Smooth muscle cell (in vitro differentiated cells): Measurements from ENCODE around the gene FGF11. TPM values are rescaled to one million over a fixed set of nuclear protein-coding genes. Genes with fewer than 3 reads are reported as not detected.
A peak's percentile ranks its signal among the peaks of the same experiment; 100 is the strongest.
"Not testable (repeated sequence)": the region's sequence is repeated elsewhere in the genome, so short reads cannot be mapped to it uniquely, and the experiment has no call there.

Experiments used
- DNase-seq: peaks from one replicate; lab custom pipeline; 2025; ENCODE audit not compliant: unreplicated experiment; lab: John Stamatoyannopoulos, UW
- H2AFZ ChIP-seq: fragments of 200-600 bp; sonication (generic); 2 replicates; pipeline ENCODE4 v1.6.0; 2016; ENCODE audit warnings: antibody characterized with exemption, low read depth, mild to moderate bottlenecking
- H3F3A ChIP-seq: fragments of 200-600 bp; sonication (generic); 2 replicates; pipeline ENCODE4 v1.6.0; 2017; ENCODE audit warnings: antibody characterized with exemption, low read depth
- H3K27ac ChIP-seq: fragments of 200-600 bp; sonication (generic); 2 replicates; pipeline ENCODE4 v1.5.1; 2016; ENCODE audit warnings: low read depth, mild to moderate bottlenecking
- H3K27me3 ChIP-seq: fragments of 200-600 bp; sonication (generic); 2 replicates; pipeline ENCODE4 v1.6.1; 2016; ENCODE audit warnings: low read depth, mild to moderate bottlenecking
- H3K36me3 ChIP-seq: fragments of 200-600 bp; sonication (generic); 2 replicates; pipeline ENCODE4 v1.5.1; 2016; ENCODE audit warnings: low read depth
- H3K4me1 ChIP-seq: fragments of 200-600 bp; sonication (generic); 2 replicates; pipeline ENCODE4 v1.5.1; 2016; ENCODE audit warnings: low read depth
- H3K4me2 ChIP-seq: fragments of 200-600 bp; sonication (generic); 2 replicates; pipeline ENCODE4 v1.6.0; 2016; ENCODE audit warnings: mild to moderate bottlenecking
- H3K4me3 ChIP-seq: fragments of 200-600 bp; sonication (generic); 2 replicates; pipeline ENCODE4 v1.5.1; 2016; ENCODE audit warnings: mild to moderate bottlenecking
- H3K79me2 ChIP-seq: fragments of 200-600 bp; sonication (generic); 2 replicates; pipeline ENCODE4 v1.6.0; 2016; ENCODE audit warnings: low read depth, mild to moderate bottlenecking
- H3K9ac ChIP-seq: fragments of 200-600 bp; sonication (generic); 2 replicates; pipeline ENCODE4 v1.6.0; 2016; ENCODE audit warnings: low read depth
- H3K9me3 ChIP-seq: fragments of 200-600 bp; sonication (generic); replicated peaks from 2 replicates; pipeline ENCODE4 v1.5.1; 2016; ENCODE audit warnings: low read depth
- H4K20me1 ChIP-seq: fragments of 200-600 bp; sonication (generic); 2 replicates; pipeline ENCODE4 v1.6.0; 2016; ENCODE audit warnings: low read depth
- CTCF ChIP-seq: fragments of 200-600 bp; sonication (generic); IDR thresholded peaks from 2 replicates; pipeline ENCODE4 v1.5.1; 2017; ENCODE audit warnings: borderline replicate concordance, mild to moderate bottlenecking, antibody characterized with exemption; ENCODE audit not compliant: insufficient read depth, poor library complexity, severe bottlenecking
- WGBS: methylation state at CpG from one replicate; pipeline ENCODE4 v1.1.7; 2016; ENCODE audit warnings: low lambda C conversion rate; 5-methylcytosine and 5-hydroxymethylcytosine counted together
- polyA plus RNA-seq: library from polyadenylated mRNA; unstranded; fragments of >200 nt; fragmentation: Nextera tagmentation; extraction: Ambion mirVana; gene quantifications from 2 replicates; pipeline ENCODE4 v1.2.1, GENCODE V29; 2016
- total RNA-seq: library from RNA; depleted of rRNA; stranded (reverse); fragments of >200 nt; gene quantifications from 2 replicates; pipeline ENCODE4 v1.2.3, GENCODE V29; 2014

FGF11 gene
- total and polyA plus RNA-seq, 2 experiments from 2014 or later, result 13.9 to 21.3 TPM

GRCh38 chr17:7471729-7472128 is 32.4 kb downstream of the FGF11 start:
- Histone ChIP-seq H3K36me3 (no peaks in the 10 kb centered on the region), H3K4me3 (no peak overlapping the region), H3K9me3 (no peaks in the 10 kb centered on the region), H4K20me1 (peaks cover 100% of the 10 kb centered on the region), H3F3A (peaks cover 7% of the 10 kb centered on the region), H2AFZ (no peak overlapping the region), H3K9ac (no peak overlapping the region), H3K4me1 (peaks cover 6% of the 10 kb centered on the region), H3K79me2 (peaks cover 98% of the 10 kb centered on the region), H3K27ac (no peak overlapping the region), H3K4me2 (no peak overlapping the region), H3K27me3 (no peaks in the 10 kb centered on the region)
- 100% methylated on average over 2 of the region's 2 CpGs for WGBS
- TF ChIP-seq CTCF, result no peak
- no peak for DNase-seq

- Histone ChIP-seq H3K27ac (peak overlapping the region; percentile 96), H3K4me1 (peaks cover 14% of the 10 kb centered on the region), H3K79me2 (peaks cover 86% of the 10 kb centered on the region), H3F3A (peaks cover 15% of the 10 kb centered on the region), H4K20me1 (peaks cover 86% of the 10 kb centered on the region)
- H3K36me3 ChIP-seq, H3K27me3 ChIP-seq, H3K4me2 ChIP-seq, H3K9ac ChIP-seq, H3K9me3 ChIP-seq, DNase-seq, H2AFZ ChIP-seq, H3K4me3 ChIP-seq: not testable (repeated sequence)
- 72% methylated on average over 8 of the region's 8 CpGs for WGBS
Measured at GRCh38 chr17:7474767-7475166, 35.5 kb downstream of the FGF11 start.

- H3K27ac ChIP-seq, result peak overlapping the region; percentile 96
- H3K27me3 ChIP-seq, result no peaks in the 10 kb centered on the region
- H3K9ac ChIP-seq, result peak overlapping the region; percentile 17
- H4K20me1 ChIP-seq, result peaks cover 74% of the 10 kb centered on the region
- no peak for DNase-seq
- no peaks in the 10 kb centered on the region for H3K36me3 ChIP-seq
- H3K9me3 ChIP-seq, result no peaks in the 10 kb centered on the region
- H3K79me2 ChIP-seq, result peaks cover 79% of the 10 kb centered on the region
- peaks cover 21% of the 10 kb centered on the region for H3F3A ChIP-seq
- no peak for TF ChIP-seq CTCF
- peak overlapping the region; percentile 98 for H3K4me2 ChIP-seq
- peak overlapping the region; percentile 97 for H3K4me3 ChIP-seq
- peaks cover 19% of the 10 kb centered on the region for H3K4me1 ChIP-seq
- H2AFZ ChIP-seq, result no peak overlapping the region
- 79% methylated on average over 15 of the region's 15 CpGs for WGBS
Measured at GRCh38 chr17:7475764-7476422, 36.6 kb downstream of the FGF11 start.

GRCh38 chr17:7476494-7476893 is 37.2 kb downstream of the FGF11 start:
- Histone ChIP-seq H3F3A (peaks cover 21% of the 10 kb centered on the region), H3K27ac (peak overlapping the region; percentile 96), H2AFZ (no peak overlapping the region), H3K9ac (peak overlapping the region; percentile 17), H3K4me3 (peak overlapping the region; percentile 97), H4K20me1 (peaks cover 68% of the 10 kb centered on the region), H3K4me1 (peaks cover 19% of the 10 kb centered on the region), H3K9me3 (no peaks in the 10 kb centered on the region), H3K36me3 (no peaks in the 10 kb centered on the region), H3K4me2 (peak overlapping the region; percentile 98), H3K27me3 (no peaks in the 10 kb centered on the region), H3K79me2 (peaks cover 79% of the 10 kb centered on the region)
- no peak for TF ChIP-seq CTCF
- WGBS, result 31% methylated on average over 3 of the region's 3 CpGs
- DNase-seq, result no peak
